Femur (tissue), 1 donor: ENCODE data around the gene USPL1.

ENCODE experiments used
- DNase-seq: peaks from one replicate; pipeline ENCODE4 v3.0.0-alpha.2; 2017

Gene USPL1

DNA sequence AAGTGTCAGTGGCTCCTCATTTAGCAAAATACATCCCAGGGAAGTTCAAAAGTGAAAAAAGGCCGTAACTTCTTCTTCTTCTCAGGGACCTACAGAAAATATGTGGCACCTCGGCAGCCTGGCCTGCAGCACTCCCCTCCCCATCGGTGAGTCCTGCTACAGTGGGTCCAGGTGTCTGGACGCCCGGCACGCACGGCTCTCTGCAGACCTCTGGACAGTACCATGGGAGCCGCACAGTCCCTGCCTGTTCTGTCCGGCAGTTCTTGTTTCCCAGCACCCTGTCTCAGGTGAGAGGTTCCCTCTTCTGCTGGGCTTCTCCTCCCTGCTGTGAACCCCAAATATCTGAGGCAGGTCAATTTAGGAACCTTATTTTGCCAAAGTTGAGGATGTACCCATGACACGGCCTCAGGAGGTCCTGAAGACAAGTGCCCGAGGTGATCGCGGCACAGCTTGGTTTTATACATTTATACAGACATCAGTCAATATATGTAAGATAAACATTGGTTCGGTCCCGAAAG lies 80.8 kb downstream of the USPL1 start:
- no peak for DNase-seq

DNA sequence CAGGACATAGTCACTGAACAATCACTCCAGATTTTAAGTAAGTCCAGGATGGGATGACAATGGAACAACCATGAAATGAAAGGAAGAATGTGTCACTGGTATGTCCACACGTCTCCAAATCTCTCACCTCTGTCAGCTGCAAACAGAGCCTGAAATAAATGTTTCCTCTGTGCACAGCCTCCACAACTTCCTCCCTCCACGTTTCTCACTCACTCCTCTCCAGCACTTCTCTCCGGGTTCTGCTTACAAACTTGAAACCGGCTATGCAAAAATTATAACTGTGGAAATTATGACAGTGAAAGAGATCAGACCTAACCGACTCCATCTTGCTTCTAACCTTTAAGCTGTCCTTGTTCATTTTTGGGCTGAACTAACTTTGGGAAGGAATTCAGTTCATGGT lies 82.6 kb downstream of the USPL1 start:
- DNase-seq = no peak

- DNase-seq = no peak
Measured at GRCh38 chr13:30702006-30702405, 84.3 kb downstream of the USPL1 start.

- DNase-seq = no peak
Measured at GRCh38 chr13:30704596-30704995, 86.9 kb downstream of the USPL1 start.

DNA sequence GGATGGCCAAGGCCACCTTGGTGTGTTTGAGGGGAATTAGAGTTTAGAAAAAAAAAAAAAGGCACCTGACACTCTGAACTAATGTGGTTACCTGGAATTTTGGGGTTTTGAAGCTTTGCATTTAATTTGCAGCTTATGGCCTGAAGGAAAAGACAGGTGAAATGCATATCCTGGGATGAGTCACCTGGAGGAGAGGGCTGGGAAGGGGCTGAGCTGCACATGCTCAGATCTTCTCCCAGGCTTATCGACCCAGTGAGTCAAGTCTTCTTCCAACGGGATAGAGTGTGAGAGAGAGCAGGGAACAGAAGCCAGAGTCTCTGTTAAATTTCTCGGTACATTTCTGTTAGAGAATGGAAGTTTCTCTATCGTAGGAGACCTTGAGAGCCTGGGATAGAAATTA lies 88.0 kb downstream of the USPL1 start:
- DNase-seq = no peak

DNA sequence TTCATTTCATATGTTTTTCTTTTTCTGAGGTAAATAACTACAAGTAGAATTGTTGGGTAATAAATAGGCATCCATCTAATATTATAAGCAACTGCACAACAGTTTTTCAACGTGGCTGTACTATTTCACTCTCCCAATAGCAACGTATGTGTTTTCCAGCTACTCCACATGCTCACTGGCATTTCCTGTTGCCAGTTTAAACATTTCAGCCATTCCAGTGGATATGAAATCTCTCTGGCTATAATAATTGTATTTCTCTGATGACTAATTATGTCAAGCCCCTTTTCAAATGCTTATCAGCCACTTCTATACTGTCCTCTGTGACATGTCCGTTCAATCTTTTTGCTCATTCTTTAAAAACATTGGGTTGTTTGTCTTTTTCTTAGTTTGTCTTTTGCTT lies 90.8 kb downstream of the USPL1 start:
- DNase-seq = no peak
